Ascending aorta (tissue), 2 donors: ENCODE results near the gene BPIFB1. TPM values are rescaled to one million over a fixed set of nuclear protein-coding genes. Genes with fewer than 3 reads are reported as not detected.

ENCODE experiments used
- DNase-seq, 2 donors: peaks; one replicate each; pipeline ENCODE4 v3.0.0-alpha.2; 2019; ENCODE audit warnings: low spot score in 2 of 2
- H3K27ac ChIP-seq, 2 donors: fragments of 200-600 bp; sonication (generic); one replicate each; pipeline ENCODE4 v1.5.1; 2016 to 2017; ENCODE audit warnings: mild to moderate bottlenecking in 1 of 2
- H3K27me3 ChIP-seq: fragments of 200-600 bp; sonication (generic); one replicate; pipeline ENCODE4 v1.5.1; 2017
- H3K36me3 ChIP-seq, 2 donors: fragments of 200-600 bp; sonication (generic); one replicate each; pipeline ENCODE4 v1.5.1; 2016
- H3K4me1 ChIP-seq, 2 donors: fragments of 200-600 bp; sonication (generic); one replicate each; pipeline ENCODE4 v1.5.1; 2016 to 2017; ENCODE audit warnings: mild to moderate bottlenecking in 1 of 2
- H3K4me3 ChIP-seq, 2 donors: fragments of 200-600 bp; sonication (generic); one replicate each; pipeline ENCODE4 v1.5.1; 2016 to 2017; ENCODE audit warnings: mild to moderate bottlenecking in 1 of 2
- H3K9me3 ChIP-seq, 2 donors: fragments of 200-600 bp; sonication (generic); one replicate each; pipeline ENCODE4 v1.5.1; 2016
- CTCF ChIP-seq, 3 experiments: fragments of 200-600 bp in 2 of 3; fragments of 450-650 bp in 1 of 3; sonication (generic) in 2 of 3; IDR thresholded peaks; one replicate each; pipeline ENCODE4 v1.5.1; 2016 to 2019; ENCODE audit warnings: antibody characterized with exemption in 3 of 3, mild to moderate bottlenecking in 1 of 3, moderate library complexity in 1 of 3
- intact Hi-C: fragments of 100-400 bp; cut with DNase I; formaldehyde crosslinking; loops from one replicate; pipeline ENCODE4 v1.15.1; 2023
- total RNA-seq: library from RNA; depleted of rRNA; stranded (reverse); fragments of >200 nt; gene quantifications from one replicate; pipeline ENCODE4 v1.1.0, GENCODE V29; 2016

Gene BPIFB1
- total RNA-seq, 1 donor from 2014 or later = not detected

GRCh38 chr20:33311996-33312395 is 29.0 kb downstream of the BPIFB1 start:
- Histone ChIP-seq H3K9me3 (no peaks in the 10 kb centered on the region), H3K4me3 (no peak overlapping the region), H3K27me3 (no peaks in the 10 kb centered on the region), H3K27ac (no peak overlapping the region), H3K36me3 (no peaks in the 10 kb centered on the region), H3K4me1 (no peaks in the 10 kb centered on the region)
- intact Hi-C loops = no loop called here
- TF ChIP-seq CTCF (IDR thresholded peaks at IDR 0.05) = no peak
- DNase-seq = no peak

DNA sequence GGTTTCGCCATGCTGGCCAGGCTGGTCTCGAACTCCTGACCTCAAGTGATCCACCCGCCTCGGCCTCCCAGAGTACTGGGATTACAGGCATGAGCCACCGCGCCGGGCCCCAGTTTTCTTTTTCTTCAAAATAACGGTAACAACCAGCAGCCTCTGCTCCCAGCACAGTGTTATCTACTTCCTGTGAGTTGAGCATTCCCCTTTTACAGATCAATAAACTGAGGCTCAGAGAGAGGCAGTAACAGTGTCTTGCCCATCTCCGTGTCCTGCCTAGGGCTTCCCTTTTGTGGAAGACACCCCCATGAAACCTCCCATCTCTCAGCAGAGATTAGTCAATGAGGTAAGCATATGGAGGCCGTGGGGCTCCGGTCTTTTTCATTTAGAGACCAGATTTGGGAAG is 29.6 kb downstream of the BPIFB1 start:
- Histone ChIP-seq H3K27me3 (no peaks in the 10 kb centered on the region), H3K9me3 (no peaks in the 10 kb centered on the region), H3K36me3 (no peaks in the 10 kb centered on the region), H3K4me3 (no peak overlapping the region), H3K4me1 (no peaks in the 10 kb centered on the region), H3K27ac (no peak overlapping the region)
- no peak for TF ChIP-seq CTCF (IDR thresholded peaks at IDR 0.05)
- no peak for DNase-seq
- intact Hi-C loops = no loop called here

- no peak for TF ChIP-seq CTCF (IDR thresholded peaks at IDR 0.05)
- no peak for DNase-seq
- no peaks in the 10 kb centered on the region for H3K36me3 ChIP-seq
- no peak overlapping the region for H3K4me3 ChIP-seq
- H3K9me3 ChIP-seq = no peaks in the 10 kb centered on the region
- H3K27ac ChIP-seq = no peak overlapping the region
- no peaks in the 10 kb centered on the region for H3K4me1 ChIP-seq
- intact Hi-C loops = no loop called here
- no peaks in the 10 kb centered on the region for H3K27me3 ChIP-seq
Measured at GRCh38 chr20:33313686-33314314, 30.8 kb downstream of the BPIFB1 start.

- intact Hi-C loops = no loop called here
- no peak overlapping the region for H3K4me3 ChIP-seq
- H3K9me3 ChIP-seq = no peaks in the 10 kb centered on the region
- H3K4me1 ChIP-seq = no peaks in the 10 kb centered on the region
- TF ChIP-seq CTCF (IDR thresholded peaks at IDR 0.05) = no peak
- H3K27ac ChIP-seq = no peak overlapping the region
- H3K27me3 ChIP-seq = no peaks in the 10 kb centered on the region
- H3K36me3 ChIP-seq = no peaks in the 10 kb centered on the region
- DNase-seq = no peak
Measured at GRCh38 chr20:33316343-33316742, 33.3 kb downstream of the BPIFB1 start.

- no peak for TF ChIP-seq CTCF (IDR thresholded peaks at IDR 0.05)
- Histone ChIP-seq H3K27ac (no peak overlapping the region), H3K36me3 (no peaks in the 10 kb centered on the region), H3K4me1 (no peaks in the 10 kb centered on the region), H3K9me3 (no peaks in the 10 kb centered on the region), H3K27me3 (no peaks in the 10 kb centered on the region), H3K4me3 (no peak overlapping the region)
- no peak for DNase-seq
- intact Hi-C loops = no loop called here
Measured at GRCh38 chr20:33316958-33317357, 33.9 kb downstream of the BPIFB1 start.
